Measurements from ENCODE around the gene USP40.
A peak's percentile ranks its signal among the peaks of the same experiment; 100 is the strongest.

The USP40 gene

DNA sequence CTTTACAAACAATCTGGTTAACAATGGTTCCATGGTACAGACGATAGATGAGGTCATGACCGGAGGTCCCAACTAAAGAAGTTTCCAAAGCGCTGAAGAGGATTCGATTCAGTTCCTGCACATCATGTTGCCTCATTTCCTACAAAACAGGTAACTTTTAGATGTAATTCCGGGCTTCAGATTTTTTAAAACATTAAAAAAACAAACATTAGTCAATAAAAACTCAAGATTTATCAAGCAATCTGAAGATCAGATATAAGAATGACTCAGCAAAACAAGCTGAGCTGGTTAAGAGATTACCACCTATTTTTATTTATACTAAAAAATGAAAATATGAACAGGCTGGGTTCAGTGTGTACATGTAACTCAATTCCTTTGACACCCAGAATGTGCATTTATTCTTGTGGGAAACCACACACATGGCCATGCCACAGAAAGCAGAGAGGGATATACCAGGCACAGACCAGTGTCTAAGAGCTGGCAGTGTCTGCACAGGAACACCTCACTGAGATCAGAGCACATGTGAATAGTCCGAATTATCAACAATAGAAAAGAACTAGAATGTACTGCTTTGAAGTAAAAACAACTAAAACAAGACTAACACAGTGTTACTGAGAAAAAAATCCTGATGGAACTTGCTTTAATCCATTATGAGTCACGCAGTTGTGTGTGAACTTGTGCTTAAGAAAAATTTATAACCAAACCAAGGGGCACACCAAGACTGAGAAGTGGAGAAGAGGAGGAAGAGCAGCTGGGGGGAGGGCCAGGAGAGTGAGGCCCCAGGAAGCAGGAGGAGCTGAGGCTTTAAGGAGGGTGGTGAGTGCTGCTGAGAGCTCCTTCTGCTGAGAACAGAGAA, 9.5 kb downstream of the USP40 start:
- DNase-seq, result no peak

DNA sequence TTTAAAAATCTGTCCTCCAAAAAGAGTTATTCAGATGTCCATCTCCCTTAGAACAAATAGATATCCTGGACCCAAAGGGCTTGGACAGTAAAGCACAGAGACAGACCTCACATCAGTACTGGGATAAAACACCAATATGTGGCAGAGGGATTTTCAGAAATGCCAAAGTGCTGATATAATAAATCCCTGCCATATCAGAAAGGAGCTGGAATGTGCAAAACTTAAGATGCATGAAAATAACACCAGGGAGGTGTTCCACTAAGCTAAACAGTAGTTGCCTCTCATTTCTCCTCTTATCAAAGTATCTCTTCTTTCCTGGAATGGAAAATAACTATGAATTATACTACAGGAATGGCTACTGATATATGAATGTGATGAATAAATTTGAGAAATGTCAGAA, 13.2 kb downstream of the USP40 start:
- no peak for DNase-seq

DNA sequence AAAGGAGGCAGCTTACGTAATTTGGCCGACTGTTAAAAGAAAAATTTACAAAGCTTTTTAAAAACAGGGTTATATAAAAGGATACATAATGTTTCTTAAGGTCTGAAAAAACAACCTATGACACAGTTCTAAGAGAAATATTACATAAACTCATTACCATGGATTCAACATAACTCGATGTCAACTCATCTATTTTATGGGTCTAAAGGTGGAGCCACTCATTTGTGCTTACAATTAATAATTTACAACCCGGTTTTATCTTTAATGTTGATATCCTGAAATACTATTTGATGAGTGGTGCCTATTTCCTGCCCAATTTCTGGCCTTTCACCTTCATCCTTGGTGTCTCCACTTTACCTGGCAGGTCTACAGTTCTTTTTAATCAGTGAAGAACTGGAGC, 15.1 kb downstream of the USP40 start:
- no peak for DNase-seq

DNA sequence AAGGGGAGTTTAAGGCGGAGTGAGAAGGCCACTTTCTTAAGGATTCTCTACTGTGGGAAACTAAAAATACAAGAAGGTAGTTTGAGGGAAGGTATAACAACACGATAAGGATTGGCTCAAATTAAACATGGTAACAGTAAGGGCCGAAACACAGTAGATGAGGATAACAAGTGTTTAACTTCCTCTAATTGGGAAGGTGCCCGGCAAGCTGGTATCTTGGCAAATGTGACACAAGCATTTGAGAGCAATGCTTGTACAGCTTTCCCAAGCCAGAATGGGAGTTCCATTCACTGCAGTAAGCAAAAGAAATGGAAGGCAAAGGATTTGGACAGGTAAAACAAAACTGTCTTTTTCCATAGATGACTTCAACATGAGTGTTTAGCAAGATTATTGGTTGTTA, 19.8 kb downstream of the USP40 start:
- no peak for DNase-seq

DNA sequence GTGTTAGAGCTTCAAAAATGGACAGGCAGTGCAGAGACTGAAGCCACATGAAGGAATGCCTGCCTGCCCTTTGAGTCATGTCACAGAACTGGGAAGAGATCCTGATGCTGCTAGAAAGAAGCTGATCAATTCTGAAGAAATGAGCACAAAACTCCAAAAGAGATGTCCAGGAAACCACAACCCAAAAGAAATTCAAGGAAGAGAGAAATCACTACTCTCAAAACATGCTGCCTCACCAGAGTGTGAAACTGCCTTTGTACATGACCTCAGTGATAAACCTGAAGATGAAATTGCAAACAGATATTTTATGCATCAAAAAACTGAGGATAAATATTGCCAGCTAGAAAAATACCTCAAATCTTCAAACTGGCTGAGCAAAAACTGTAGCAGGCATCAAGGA, 20.5 kb downstream of the USP40 start:
- DNase-seq, result no peak

DNA sequence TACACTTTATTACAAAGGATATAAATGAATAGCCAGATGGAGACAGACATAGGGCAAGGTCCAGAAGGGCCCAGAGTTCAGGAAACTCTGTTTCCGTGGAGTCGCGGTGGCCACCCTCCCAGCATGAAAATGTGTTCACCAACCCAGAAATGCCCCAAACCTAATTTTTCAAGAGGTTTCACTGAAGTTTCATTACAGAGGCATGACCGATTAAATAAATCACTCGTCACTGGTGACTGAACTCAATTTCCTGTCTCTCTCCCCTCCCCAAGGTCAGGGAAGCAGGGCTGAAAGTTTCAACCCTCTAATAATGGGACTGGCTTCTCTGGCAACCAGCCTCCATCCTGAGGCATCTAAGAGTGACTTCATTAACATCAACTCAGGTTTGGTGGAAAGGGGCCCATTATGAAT, 22.4 kb downstream of the USP40 start:
- no peak for DNase-seq

DNA sequence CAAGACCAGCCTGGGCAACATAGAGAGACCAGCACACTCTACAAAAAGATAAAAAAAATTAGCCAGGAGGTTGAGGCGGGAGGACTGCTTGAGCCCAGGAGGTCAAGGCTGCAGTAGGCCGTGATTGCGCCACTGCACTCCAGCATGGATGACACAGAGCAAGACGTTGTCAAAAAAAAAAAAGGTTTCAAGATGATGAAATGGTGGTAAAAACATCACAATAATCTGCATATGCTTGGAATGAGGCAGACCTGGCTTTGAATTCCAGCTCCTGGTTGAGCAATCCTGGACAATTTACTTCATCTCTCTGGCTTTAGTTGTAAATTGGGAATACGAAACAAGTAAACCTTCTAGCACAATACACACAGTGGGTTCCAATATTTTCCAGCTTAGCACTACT, 24.1 kb downstream of the USP40 start:
- no peak for DNase-seq

DNA sequence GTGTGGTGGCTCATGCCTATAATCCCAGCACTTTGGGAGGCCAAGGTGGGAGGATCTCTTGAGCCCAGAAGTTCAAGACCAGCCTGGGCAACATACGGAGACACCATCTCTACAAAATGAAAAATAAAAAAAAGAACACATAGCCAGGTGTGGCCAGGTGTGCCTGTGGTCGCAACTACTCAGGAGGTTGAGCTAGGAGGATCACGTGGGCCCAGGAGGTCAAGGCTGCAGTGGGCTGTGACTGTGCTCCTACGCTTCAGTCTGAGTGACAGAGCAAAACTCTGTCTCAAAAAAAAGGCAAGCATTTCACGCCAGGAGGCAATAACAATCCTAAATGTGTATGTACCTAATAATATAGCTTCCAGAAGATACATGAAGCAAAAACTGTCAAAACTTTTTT, 27.8 kb downstream of the USP40 start:
- DNase-seq, result no peak

DNA sequence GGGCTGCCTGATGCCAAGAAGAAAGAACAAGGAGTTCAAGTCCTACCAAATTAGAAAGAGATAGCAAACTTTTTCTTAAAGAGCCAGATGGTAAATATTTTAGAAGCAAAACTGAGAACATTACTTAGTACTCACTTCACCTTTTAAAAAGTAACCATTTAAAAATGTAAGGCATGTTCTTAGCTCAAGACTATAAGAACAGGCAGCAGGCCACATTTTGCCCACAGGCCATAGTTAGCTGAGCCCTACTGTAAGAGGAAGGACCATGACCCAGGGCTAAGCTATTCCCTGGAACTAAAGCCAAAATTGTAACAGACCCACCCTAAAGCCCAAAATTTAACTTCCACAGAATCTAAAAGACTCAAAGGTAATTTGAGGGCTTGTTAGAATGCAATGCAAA, 31.3 kb downstream of the USP40 start:
- no peak for DNase-seq

DNA sequence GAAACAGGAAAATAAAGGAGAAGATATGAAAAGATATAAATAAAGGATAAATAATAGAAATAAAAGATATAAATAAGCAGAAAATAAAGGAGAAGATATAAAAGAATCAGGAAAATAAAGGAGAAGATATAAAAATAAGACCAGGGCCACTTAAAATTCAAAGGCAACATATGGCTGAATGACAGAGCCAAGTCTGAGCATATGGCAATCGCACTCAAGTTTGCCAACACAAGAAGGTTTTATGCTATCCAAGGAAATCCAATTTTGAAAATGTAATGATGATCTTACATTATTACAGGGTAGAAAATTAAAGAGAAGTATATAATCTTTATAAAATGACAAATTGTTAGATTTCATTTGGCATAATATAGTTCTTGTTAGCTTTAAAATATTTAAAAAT, 33.6 kb downstream of the USP40 start:
- DNase-seq, result no peak

DNA sequence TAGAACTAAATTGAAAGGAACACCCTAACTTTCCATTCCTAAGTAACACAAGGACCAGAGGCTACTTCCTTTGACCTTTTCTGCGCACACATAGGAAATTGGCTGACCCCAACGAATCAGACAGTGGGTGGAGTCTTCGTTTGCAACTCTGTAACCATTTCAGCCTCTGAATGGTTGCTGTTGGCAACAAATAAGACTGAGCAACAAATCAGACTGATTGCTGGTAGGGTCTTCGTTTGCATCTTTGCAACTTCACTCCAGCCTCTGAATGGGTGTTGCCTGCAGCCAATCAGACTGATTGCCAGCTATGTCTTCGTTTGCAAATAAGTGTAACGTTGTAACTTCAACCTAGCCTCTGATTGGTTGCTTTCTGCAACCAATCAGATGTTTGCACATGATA, 34.6 kb downstream of the USP40 start:
- no peak for DNase-seq

DNA sequence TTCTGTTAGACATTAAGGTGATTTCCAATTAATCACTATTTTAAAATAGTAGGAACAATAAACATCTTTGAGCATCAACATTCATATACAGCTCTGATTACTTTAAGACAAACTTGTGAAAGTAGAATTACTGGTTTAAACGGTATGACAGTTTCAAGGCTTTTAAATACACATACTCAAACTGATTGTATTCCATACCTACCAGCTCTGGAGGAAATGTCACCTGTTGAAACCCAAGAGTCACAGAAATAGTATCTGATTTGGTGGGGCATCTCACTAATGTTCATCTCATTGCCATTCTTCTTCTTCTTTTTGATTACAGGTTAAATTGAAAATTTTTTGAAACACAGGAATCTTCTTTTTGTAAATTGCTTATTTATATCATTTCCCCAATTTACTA, 36.2 kb downstream of the USP40 start:
- DNase-seq, result no peak

DNA sequence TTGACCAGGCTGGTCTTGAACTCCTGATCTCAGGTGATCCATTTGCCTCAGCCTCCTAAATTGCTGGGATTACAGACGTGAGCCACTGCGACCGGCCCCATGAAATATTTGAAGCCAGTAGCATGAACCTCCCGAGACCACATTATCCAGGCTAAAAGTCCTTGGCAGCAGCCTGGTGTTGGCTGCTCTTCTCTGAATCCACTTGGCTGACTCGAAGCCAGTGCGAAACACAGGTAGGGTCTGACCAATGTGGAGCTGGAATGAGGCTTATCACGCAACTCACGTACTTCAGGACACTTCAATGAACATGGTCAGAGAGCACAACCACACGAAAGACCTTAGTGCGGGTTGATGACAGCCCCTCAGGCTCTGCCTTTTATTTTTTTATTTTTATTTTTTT, 38.4 kb downstream of the USP40 start:
- no peak for DNase-seq

DNA sequence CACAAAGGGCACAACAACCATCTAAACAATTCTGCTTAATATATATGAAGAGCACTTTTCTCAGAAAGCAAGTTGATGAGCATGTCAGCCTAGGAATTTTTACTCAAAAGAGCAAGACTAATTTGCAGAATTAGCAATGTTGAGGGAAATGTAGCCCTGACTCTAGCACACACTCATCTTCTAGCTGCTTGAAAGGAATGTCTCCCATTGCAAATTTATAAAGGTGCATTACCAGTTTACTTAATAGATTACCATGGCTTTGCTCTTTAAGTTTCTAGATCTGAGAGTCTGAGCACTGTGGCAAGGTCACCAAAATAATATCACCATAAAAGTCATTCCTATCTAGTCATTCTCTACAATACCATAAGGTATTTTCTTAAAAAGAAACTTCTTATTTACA, 40.8 kb downstream of the USP40 start:
- DNase-seq, result no peak

DNA sequence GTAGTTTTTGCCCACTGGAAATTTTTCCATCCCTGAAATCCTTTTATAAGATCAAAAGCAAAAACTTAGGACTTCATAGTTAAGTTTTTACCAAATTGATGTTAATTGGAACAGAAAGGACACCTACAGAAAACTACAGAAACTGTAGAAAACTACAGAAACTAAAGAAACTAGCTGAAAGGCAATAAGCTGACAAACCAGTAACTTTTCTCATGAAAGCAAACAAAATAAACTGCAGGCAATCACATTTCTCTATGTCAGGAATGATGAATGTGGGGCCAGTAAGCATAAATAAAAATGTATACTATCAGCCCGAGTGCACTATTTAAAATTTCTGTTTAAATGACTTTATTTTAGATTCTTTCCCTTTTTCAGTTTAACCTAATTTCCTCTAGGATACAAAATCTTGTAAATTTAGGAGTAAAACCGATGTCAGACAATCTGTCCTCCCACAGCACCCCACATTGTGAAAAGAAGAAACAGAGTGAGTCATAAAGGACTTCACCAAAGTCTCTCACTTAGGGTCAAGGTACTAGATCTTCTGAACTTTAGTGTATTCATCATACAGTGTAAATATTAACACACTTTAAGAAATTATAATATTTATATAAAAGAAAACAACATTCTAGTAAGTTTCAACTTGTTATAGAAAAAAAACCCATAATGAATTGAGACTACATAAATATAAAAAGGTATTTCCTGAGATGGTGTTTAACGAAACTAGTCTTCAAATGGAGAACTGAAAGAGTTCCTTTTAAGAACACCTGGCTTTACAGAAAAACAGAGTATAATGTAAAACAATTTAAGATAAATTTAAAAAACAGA, 46.6 kb downstream of the USP40 start:
- no peak for DNase-seq

DNA sequence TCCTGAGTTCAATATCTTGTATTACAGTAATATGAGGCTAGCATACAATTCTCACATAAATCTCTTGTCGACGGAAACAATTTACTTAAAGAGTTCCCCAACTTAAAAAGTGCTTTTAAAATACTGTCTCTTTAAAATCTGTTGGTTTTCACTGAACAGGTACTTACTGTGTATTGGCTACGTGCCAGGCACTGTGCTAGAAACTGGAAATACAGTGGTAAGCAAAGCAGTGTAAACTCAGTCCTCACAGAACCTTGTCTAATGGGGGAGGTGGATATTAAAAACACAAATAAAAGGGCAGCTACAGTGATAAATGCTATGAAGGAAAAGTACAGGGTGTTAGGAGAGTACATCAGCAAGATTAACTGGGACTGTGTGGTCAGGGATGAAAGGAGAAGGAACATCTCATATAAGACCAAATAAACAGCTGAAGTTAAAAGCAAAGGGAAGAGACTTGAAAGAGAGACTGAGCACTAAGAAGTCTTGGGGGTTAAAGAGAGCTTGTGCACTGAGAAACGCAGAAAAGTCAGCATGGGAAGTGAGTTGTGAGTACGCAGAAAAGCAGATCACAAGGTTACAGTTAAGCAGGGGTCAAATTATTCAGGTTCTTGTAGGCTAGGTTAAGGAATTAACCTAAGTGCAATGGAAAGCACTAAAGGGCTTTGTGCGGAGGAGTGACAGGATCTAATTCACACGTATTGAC, 52.5 kb downstream of the USP40 start:
- peak; percentile 5 for DNase-seq

DNA sequence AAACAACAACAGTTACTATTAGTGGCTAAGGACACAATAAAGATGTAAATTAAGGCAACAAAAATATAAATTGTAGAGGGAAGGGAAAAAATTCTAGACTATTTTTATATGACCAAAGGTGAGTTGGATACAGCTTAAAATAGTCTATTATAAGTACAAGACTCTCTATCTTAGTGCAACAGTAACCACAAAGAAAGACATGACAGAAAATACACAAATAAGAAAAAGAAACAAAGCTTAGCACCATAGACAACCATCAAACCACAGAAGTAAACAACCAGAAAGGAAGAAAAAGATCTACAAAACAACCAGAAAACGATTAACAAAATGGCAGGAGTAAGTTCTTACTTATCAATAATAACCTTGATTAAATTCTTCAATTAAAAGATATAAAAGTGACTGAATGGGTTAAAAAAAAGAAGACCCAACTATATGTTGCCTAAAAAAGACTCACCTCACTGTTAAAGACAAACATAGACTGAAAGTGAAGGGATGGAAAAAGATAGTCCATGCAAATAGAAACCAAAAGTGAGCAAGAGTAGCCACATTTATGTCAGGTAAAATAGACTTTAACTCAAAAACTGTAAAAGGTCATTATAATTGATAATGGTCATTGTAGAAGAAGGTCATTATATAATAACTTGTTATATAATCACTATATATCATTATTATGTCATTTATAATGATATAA, 62.5 kb downstream of the USP40 start:
- no peak for DNase-seq

DNA sequence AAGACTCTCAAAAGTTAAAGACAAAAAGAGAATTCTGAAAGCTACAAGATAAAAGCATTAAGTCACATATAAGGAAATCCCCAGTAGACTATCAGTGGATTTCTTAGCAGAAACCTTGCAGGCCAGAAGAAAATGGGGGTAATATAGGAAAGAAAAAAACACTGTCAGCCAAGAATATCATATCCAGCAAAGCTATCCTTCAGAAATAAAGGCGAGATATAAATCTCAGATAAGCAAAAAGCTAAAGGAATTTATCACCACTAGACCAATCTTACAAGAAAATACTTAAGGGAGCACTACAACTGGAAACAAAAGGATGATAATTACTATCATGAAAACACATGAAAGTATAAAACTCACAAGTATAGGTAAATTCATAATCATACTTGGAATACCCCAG, 63.1 kb downstream of the USP40 start:
- DNase-seq, result no peak

DNA sequence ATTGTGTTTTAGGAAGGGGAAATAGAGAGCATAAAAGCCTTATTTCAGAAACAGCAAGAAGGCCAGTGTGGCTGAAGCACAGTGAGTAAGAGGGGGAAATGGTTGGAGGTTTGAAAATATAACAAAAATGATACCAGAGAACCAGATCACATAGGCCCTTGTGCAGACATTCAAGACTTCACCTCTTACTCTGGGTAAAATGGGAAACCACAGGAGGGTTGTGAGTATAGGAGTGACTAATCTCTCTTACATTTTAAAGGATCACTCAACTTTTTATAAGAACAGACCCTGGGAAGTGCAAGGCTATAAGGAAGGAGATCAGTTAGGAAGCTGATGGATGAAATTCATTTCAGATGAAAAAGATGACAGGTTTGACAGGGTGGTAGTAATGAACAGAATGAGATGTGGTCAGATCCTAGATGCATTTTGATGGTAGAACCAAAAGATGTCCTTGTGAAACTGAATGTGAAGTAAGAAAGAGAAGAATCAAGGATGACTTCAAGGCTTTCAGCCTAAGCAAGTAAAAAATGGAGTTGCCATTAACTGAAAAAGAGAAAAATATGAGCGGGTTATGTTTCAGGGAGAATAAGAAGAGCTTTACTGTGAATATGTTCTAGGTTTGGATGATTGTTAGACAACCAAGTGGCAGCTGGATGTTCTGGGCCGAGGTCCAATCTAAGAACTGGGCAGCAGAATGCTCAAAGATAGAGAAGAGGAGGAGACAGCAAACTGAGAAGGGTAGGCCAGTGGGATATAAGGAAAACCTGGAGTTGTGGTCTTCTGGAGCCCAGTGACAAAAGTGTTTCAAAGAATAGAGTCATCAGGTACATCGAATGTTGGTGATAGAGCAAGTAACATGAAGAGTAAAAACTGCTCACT, 65.1 kb downstream of the USP40 start:
- DNase-seq, result no peak

DNA sequence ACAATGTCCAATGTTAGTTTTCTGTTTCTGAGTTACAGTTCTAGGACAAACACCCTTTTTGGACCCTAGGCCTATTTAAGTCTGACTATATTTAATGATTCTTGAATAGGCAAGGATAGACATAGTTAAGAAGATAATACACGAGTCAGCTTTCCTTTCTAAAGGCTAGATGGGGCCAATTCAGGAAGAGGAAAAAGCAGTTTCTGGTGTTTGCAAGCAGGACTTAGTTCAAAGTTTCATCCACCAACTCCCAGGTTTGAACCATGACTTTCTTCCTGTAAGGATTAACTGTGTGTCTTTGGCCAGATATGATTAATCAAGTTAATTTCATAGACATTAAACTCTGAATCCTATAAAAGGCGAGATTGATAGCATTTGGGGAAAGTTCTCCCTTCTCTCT, 66.7 kb downstream of the USP40 start:
- DNase-seq, result no peak

DNA sequence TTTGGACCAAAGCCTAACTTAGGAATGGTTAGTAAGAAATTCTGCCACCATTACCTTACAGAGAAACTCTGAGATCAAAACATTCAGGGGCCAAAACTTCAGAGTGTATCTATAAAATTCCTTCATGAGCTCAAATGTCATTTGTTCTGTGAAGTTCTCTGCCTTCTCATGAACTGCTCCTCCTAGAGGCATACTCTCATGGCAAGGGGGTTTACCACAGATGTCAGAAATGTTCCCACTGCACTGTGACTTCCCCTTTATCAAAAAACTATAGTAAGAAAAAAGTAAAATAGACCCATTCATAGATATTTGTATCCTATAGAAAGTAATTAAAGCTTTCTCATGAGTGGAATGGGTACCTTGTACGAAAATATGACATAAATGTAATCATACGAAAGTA, 68.5 kb downstream of the USP40 start:
- DNase-seq, result no peak

DNA sequence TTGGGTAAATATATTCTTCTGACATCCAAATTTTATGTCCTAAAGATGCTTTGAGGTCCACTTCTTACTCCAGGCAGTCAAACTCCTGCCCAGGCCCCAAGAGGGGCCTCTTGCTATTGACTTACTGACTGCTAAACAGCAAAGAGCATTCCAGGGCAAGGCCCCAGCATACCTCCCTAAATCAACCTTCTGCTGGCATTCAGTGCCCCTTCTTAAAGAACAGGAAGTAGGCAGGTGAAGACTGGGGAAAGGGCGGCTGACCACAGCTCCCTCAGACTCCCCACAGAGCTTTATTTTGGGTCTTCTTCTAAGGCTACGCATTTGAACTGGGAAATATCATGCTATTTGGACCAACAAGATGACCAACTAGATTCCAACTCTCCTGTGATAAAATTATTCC, 68.9 kb downstream of the USP40 start:
- no peak for DNase-seq

Measured in NCI-H774 (cell line).